Adrenal gland (tissue), 12 donors: Measurements from ENCODE around the gene DCHS1. TPM values are rescaled to one million over a fixed set of nuclear protein-coding genes. Genes with fewer than 3 reads are reported as not detected.

Experiments used
- DNase-seq, 7 donors: peaks; one replicate each; pipeline ENCODE4 v3.0.0-alpha.2; 2019 to 2020
- H3K27ac ChIP-seq, 5 donors: fragments of 200-600 bp; sonication (generic) in 4 of 5; 1 replicate in 3 of 5; 2 replicates in 2 of 5; pipeline versions ENCODE4 v1.5.1 to v1.8.0; 2016 to 2020; ENCODE audit warnings: mild to moderate bottlenecking in 1 of 5
- H3K27me3 ChIP-seq: fragments of 200-600 bp; 2 replicates; pipeline ENCODE4 v1.8.0; 2021
- H3K36me3 ChIP-seq, 2 donors: fragments of 200-600 bp; replicated peaks in 1 of 2; 1 replicate in 1 of 2; 2 replicates in 1 of 2; pipeline versions ENCODE4 v1.5.1 to v1.8.0; 2018 to 2022
- H3K4me1 ChIP-seq, 2 donors: fragments of 200-600 bp; replicated peaks in 1 of 2; 1 replicate in 1 of 2; 2 replicates in 1 of 2; pipeline versions ENCODE4 v1.5.1 to v1.8.0; 2018 to 2021
- H3K4me3 ChIP-seq, 4 donors: fragments of 200-600 bp; sonication (generic) in 3 of 4; one replicate each; pipeline ENCODE4 v1.5.1; 2016 to 2018
- H3K9me3 ChIP-seq, 3 donors: fragments of 200-600 bp; sonication (generic) in 1 of 3; replicated peaks in 1 of 3; 1 replicate in 2 of 3; 2 replicates in 1 of 3; pipeline versions ENCODE4 v1.5.1 to v1.8.0; 2016 to 2021
- CTCF ChIP-seq, 6 experiments: fragments of 450-650 bp in 4 of 6; fragments of 200-600 bp in 2 of 6; sonication (generic) in 1 of 6; IDR thresholded peaks; 1 replicate in 5 of 6; 2 replicates in 1 of 6; pipeline versions ENCODE4 v1.5.1 to v1.8.0; 2016 to 2021; ENCODE audit warnings: antibody characterized with exemption in 6 of 6, mild to moderate bottlenecking in 2 of 6, moderate library complexity in 1 of 6
- POLR2A ChIP-seq, 2 donors: fragments of 450-650 bp; IDR thresholded peaks; one replicate each; pipeline ENCODE4 v1.6.1; 2017; ENCODE audit warnings: antibody characterized with exemption in 2 of 2, mild to moderate bottlenecking in 2 of 2, moderate library complexity in 1 of 2
- WGBS, 4 donors: extraction: QIAGEN DNeasy Blood & Tissue Kit in 2 of 4; methylation state at CpG; one replicate each; pipeline versions ENCODE4 v1.1.5 to v1.1.7; 2013 to 2017; 5-methylcytosine and 5-hydroxymethylcytosine counted together
- intact Hi-C, 2 donors: fragments of 100-400 bp; cut with DNase I; formaldehyde crosslinking; loops; one replicate each; pipeline versions ENCODE4 v1.14.1 to v1.15.0; 2022 to 2023
- polyA plus RNA-seq, 3 donors: library from polyadenylated mRNA; stranded (reverse); fragments of 200-250 nt in 2 of 3; fragments of 350-450 nt in 1 of 3; fragmentation: Illumina TruSeq in 1 of 3; extraction: RNeasy Lipid Tissue Mini Kit (QIAGEN cat#74804) in 1 of 3; gene quantifications; one replicate each; pipeline ENCODE4 v1.2.3, GENCODE V29; 2013 to 2014
- total RNA-seq, 9 donors: library from RNA; depleted of rRNA in 4 of 9; stranded (reverse); fragments of >200 nt in 4 of 9; fragments of 120-200 nt in 1 of 9; fragmentation: NEBNext Ultra II Directional in 1 of 9; extraction: Animal tissue kit (Norgen Biotek cat#: 25700) in 1 of 9; gene quantifications; one replicate each; pipeline versions ENCODE4 v1.1.0 to v1.2.4, GENCODE V29; 2013 to 2023
- donor health status: healthy with polysubstance abuse.
- donor health status: Bipolar disorder and iron deficiency.
- donor health status: DM: yes; HTN: yes; CAD: no.
- donor health status: DM: no; HTN: no; CAD: no.
- donor health status: DM: no; HTN: no; CAD: no.
- donor health status: DM: yes; HTN: yes; CAD: no.

Gene DCHS1
- total and polyA plus RNA-seq, 12 donors, result 1.3 to 15.3 (median 11.3) TPM

- H3K36me3 ChIP-seq, result no peaks in the 10 kb centered on the region
- no peaks in the 10 kb centered on the region for H3K4me1 ChIP-seq
- no peak overlapping the region for H3K4me3 ChIP-seq
- 88 to 91% (median 90%) methylated on average over 2 of the region's 2 CpGs for WGBS, 4 donors
- no peak for TF ChIP-seq CTCF (IDR thresholded peaks at IDR 0.05)
- no peak for TF ChIP-seq POLR2A (IDR thresholded peaks at IDR 0.05)
- no peak overlapping the region for H3K27ac ChIP-seq
- DNase-seq, result no peak
- no peaks in the 10 kb centered on the region for H3K9me3 ChIP-seq
- H3K27me3 ChIP-seq, result peaks cover 3% of the 10 kb centered on the region
- intact Hi-C loops, result no loop called here
These were observed 2.0 kb downstream of the DCHS1 start for GRCh38 chr11:6653656-6654055.

GRCh38 chr11:6653097-6653496 is 2.5 kb downstream of the DCHS1 start:
- intact Hi-C loops, result no loop called here
- no peaks in the 10 kb centered on the region for H3K4me1 ChIP-seq
- H3K27ac ChIP-seq, result no peak overlapping the region
- H3K36me3 ChIP-seq, result no peaks in the 10 kb centered on the region
- WGBS, 4 donors, result 96 to 100% (median 97%) methylated on average over 1 of the region's 1 CpG
- H3K4me3 ChIP-seq, result no peak overlapping the region
- no peaks in the 10 kb centered on the region for H3K9me3 ChIP-seq
- TF ChIP-seq POLR2A (IDR thresholded peaks at IDR 0.05) (no peak), CTCF (IDR thresholded peaks at IDR 0.05) (no peak)
- peaks cover 3% of the 10 kb centered on the region for H3K27me3 ChIP-seq
- DNase-seq, result no peak

GRCh38 chr11:6652182-6652581 is 3.4 kb downstream of the DCHS1 start:
- no peaks in the 10 kb centered on the region for H3K36me3 ChIP-seq
- H3K27me3 ChIP-seq, result peaks cover 3% of the 10 kb centered on the region
- 65 to 74% (median 69%) methylated on average over 3 of the region's 3 CpGs for WGBS, 4 donors
- intact Hi-C loops, result no loop called here
- TF ChIP-seq POLR2A (IDR thresholded peaks at IDR 0.05) (no peak), CTCF (IDR thresholded peaks at IDR 0.05) (no peak)
- DNase-seq, result no peak
- no peaks in the 10 kb centered on the region for H3K9me3 ChIP-seq
- peaks cover 0 to under 1% of the 10 kb centered on the region in 2 donors for H3K4me1 ChIP-seq
- H3K4me3 ChIP-seq, result no peak overlapping the region
- no peak overlapping the region for H3K27ac ChIP-seq

- 50 to 66% (median 64%) methylated on average over 6 of the region's 6 CpGs for WGBS, 4 donors
These were observed 4.6 kb downstream of the DCHS1 start for GRCh38 chr11:6650980-6651379.

More at GRCh38 chr11:6650980-6651379, 4.6 kb downstream of the DCHS1 start:
- H3K27me3 ChIP-seq, result peaks cover 3% of the 10 kb centered on the region
- no peak for TF ChIP-seq POLR2A (IDR thresholded peaks at IDR 0.05)
- no peak for TF ChIP-seq CTCF (IDR thresholded peaks at IDR 0.05)
- DNase-seq, result no peak
- intact Hi-C loops, result no loop called here
- no peak overlapping the region for H3K27ac ChIP-seq
- H3K36me3 ChIP-seq, result no peaks in the 10 kb centered on the region
- H3K4me3 ChIP-seq, result no peak overlapping the region
- peaks cover 0 to 13% of the 10 kb centered on the region in 2 donors for H3K4me1 ChIP-seq
- H3K9me3 ChIP-seq, result no peaks in the 10 kb centered on the region
